Measurements from ENCODE around the gene HSH2D.

Gene HSH2D

DNA sequence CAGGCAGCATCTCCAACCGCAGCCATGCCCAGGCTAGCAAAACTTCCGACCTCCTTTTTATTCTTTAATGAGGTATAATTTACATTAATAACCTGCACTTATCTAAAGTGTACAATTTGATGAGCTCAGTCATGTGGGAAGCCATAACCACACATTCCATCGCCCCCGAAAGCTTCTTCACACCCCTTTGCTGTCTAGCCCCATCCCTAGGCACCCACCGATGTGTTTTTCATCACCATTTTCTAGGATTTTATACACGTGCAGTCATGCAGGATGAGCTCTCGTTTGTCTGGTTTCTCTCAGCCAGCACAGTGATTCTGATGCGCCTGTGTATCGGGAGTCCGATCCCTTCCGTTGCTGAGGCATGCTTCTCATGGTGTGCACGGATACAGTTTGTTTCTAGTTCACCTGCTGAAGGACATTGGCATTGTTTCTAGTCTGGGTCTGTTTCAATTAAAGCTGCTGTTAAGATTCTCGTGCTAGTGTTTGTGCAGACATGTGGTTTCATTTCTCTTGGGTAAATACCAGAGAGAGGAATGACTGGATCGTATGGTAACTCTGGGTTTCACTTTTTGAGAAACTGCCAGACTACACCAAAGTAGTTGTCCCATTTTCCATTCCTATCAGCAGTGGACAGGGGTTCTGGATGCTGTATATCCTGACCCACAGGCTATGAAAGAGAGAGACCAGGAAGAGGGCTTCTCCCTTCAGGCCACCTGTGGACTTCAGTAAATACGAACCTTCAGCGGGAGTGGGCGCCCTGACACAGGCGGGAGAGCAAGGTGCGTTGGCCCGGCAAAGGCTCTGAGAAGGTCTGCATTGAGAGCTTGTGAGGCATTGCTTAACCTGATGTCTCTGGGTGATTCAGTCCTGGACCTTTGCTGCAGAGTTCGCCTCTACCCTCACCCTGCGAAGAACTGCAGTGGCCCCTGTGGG, 59.1 kb downstream of the HSH2D start:
- TF ChIP-seq GABPA (IDR thresholded peaks at IDR 0.05; ENCODE audit: low read depth) (no peak), SPI1 (IDR thresholded peaks at IDR 0.05; ENCODE audit: borderline replicate concordance, low read depth) (no peak), POLR2AphosphoS5 (IDR thresholded peaks at IDR 0.05; ENCODE audit: low read depth) (no peak), CTCF (IDR thresholded peaks at IDR 0.05; ENCODE audit: insufficient read depth, low read length) (no peak)
- TF ChIP-seq, protein P1, sequence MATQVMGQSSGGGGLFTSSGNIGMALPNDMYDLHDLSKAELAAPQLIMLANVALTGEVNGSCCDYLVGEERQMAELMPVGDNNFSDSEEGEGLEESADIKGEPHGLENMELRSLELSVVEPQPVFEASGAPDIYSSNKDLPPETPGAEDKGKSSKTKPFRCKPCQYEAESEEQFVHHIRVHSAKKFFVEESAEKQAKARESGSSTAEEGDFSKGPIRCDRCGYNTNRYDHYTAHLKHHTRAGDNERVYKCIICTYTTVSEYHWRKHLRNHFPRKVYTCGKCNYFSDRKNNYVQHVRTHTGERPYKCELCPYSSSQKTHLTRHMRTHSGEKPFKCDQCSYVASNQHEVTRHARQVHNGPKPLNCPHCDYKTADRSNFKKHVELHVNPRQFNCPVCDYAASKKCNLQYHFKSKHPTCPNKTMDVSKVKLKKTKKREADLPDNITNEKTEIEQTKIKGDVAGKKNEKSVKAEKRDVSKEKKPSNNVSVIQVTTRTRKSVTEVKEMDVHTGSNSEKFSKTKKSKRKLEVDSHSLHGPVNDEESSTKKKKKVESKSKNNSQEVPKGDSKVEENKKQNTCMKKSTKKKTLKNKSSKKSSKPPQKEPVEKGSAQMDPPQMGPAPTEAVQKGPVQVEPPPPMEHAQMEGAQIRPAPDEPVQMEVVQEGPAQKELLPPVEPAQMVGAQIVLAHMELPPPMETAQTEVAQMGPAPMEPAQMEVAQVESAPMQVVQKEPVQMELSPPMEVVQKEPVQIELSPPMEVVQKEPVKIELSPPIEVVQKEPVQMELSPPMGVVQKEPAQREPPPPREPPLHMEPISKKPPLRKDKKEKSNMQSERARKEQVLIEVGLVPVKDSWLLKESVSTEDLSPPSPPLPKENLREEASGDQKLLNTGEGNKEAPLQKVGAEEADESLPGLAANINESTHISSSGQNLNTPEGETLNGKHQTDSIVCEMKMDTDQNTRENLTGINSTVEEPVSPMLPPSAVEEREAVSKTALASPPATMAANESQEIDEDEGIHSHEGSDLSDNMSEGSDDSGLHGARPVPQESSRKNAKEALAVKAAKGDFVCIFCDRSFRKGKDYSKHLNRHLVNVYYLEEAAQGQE (IDR thresholded peaks at IDR 0.05; ENCODE audit: insufficient replicate concordance, low read depth): no peak
- no peaks in the 10 kb centered on the region for H3K27me3 ChIP-seq (ENCODE audit: insufficient read depth, poor library complexity, severe bottlenecking)
- no peak for DNase-seq (ENCODE audit: low read depth in 1 of 2, low spot score in 1 of 2)
- H3K4me3 ChIP-seq (replicated peaks; ENCODE audit: insufficient read depth, low read length): no peak overlapping the region
- no peak overlapping the region for H3K27ac ChIP-seq (replicated peaks)

DNA sequence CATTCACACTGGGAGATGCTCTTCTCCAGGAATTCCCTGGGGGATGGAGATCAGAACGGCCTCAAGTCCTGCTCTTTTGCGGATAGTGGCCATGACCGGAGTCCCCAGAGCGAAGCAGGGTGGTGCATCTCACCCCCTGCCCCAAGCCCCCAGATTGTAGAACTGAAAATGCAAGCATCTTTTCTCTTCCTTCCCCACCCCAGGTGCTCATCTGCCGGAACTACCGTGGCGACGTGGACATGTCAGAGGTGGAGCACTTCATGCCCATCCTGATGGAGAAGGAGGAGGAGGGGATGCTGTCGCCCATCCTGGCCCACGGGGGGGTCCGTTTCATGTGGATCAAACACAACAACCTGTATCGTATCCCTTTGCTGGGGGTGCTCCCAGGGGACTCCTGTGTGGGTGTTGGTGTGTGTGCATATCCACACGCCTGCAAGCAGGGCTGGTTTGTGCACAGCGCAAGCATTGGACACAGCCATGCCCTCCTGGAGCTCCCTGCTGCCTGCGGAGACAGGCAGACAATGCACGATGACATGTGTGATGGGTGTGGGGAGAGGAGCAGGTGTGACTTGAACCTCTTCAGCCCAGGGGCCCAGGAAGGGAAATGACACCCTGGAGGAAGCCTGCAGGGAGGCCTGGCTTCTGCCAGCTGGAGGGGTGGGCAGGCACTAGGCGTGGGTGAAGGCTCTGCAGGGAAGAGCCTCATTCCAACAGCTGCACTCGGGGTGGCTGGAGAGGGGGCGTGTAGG, 59.9 kb downstream of the HSH2D start:
- DNase-seq (ENCODE audit: low read depth in 1 of 2, low spot score in 1 of 2): no peak
- Histone ChIP-seq H3K27me3 (ENCODE audit: insufficient read depth, poor library complexity, severe bottlenecking) (no peaks in the 10 kb centered on the region), H3K27ac (replicated peaks) (no peak overlapping the region), H3K4me3 (replicated peaks; ENCODE audit: insufficient read depth, low read length) (no peak overlapping the region)
- TF ChIP-seq SPI1 (IDR thresholded peaks at IDR 0.05; ENCODE audit: borderline replicate concordance, low read depth): no peak

- no peak overlapping the region for H3K4me3 ChIP-seq (replicated peaks; ENCODE audit: insufficient read depth, low read length)
- TF ChIP-seq POLR2AphosphoS5 (IDR thresholded peaks at IDR 0.05; ENCODE audit: low read depth): no peak
- TF ChIP-seq SPI1 (IDR thresholded peaks at IDR 0.05; ENCODE audit: borderline replicate concordance, low read depth): no peak
- no peak for TF ChIP-seq CTCF (IDR thresholded peaks at IDR 0.05; ENCODE audit: insufficient read depth, low read length)
- TF ChIP-seq GABPA (IDR thresholded peaks at IDR 0.05; ENCODE audit: low read depth): no peak
- TF ChIP-seq, protein P1 (IDR thresholded peaks at IDR 0.05; ENCODE audit: insufficient replicate concordance, low read depth): no peak
- H3K27ac ChIP-seq (replicated peaks): no peak overlapping the region
- no peaks in the 10 kb centered on the region for H3K27me3 ChIP-seq (ENCODE audit: insufficient read depth, poor library complexity, severe bottlenecking)
- DNase-seq (ENCODE audit: low read depth in 1 of 2, low spot score in 1 of 2): no peak
Observed at GRCh38 chr19:16204005-16204294, 60.5 kb downstream of the HSH2D start.
